Suprapubic skin (tissue), 3 donors: ENCODE data around the gene AGPS.

Experiments used
- CTCF ChIP-seq, 2 donors: fragments of 200-600 bp in 1 of 2; fragments of 450-650 bp in 1 of 2; sonication (generic) in 1 of 2; IDR thresholded peaks; one replicate each; pipeline ENCODE4 v1.5.1; 2016 to 2019; ENCODE audit warnings: antibody characterized with exemption in 2 of 2, mild to moderate bottlenecking in 1 of 2, moderate library complexity in 1 of 2
- EP300 ChIP-seq: sonication (generic); formaldehyde crosslinking; IDR thresholded peaks from one replicate; pipeline ENCODE4 v1.6.1; 2017; ENCODE audit warnings: antibody characterized with exemption
- POLR2A ChIP-seq, 2 donors: fragments of 450-650 bp; IDR thresholded peaks; one replicate each; pipeline ENCODE4 v1.6.1; 2017; ENCODE audit warnings: antibody characterized with exemption in 2 of 2, mild to moderate bottlenecking in 2 of 2, moderate library complexity in 2 of 2

DNA sequence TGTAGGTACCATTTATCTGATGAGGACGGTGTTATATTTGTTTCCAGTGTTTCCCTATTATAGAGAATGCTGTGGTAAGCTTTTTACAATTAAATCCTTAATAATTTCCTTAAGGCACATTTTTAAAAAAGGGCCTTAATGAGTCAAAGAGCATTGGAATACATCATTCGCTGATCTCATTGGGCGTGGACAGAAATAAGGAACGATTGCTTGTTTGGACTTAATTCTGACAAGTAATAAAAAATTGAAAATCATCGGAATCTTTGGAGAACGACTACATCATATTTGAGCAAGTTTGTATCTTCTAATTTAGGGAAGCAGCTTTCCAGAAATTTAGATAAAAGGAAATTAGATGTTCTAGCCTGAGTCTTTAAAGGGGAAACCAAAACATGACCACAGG is 11.3 kb downstream of the AGPS start:
- TF ChIP-seq CTCF (IDR thresholded peaks at IDR 0.05) (no peak), POLR2A (IDR thresholded peaks at IDR 0.05) (no peak), EP300 (no peak)
